Stimulated activated CD4-positive, alpha-beta T cell treated with anti-CD3 and anti-CD28 coated beads, Interleukin-4, amount 100 ng/mL, for 48 hours (primary cell): Measurements from ENCODE around the gene TTC28.

ENCODE experiments used
- DNase-seq, 2 donors: peaks; one replicate each; pipeline ENCODE4 v3.0.0-alpha.2; 2020; ENCODE audit warnings: low read depth in 2 of 2

Gene TTC28

DNA sequence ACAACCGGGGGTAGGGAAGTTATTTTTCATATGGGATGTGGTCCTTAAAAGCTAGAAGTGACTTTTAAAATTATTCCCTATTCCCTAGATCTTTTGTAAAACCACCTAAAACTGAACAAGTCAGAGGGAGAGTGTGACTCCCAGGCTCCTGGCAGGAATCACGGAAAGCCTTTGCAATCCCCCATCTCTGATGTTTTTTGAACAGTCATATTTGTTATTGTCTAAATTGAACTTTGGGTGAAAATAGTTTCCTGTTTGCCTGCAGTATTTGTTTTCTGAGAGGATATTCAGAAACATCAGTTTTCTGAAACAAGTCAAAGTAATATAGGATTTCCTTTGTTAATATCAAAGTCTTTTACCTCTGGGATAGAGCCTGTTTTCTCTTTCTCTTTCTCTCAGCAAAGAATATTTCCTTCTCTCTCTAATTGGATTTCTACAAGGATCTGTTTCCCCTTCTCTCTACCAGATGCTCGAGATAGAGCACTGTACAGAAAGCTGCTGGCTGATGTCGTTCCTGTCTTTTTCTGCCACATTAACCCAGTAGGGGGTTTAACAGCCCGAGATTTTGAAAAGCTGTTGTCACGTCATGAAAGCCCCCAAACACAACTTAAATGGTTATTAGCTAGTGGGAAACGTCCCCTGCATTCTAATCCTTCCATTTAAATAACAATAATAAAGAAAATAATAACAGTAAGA is 628.4 kb downstream of the TTC28 start:
- no peak for DNase-seq

DNA sequence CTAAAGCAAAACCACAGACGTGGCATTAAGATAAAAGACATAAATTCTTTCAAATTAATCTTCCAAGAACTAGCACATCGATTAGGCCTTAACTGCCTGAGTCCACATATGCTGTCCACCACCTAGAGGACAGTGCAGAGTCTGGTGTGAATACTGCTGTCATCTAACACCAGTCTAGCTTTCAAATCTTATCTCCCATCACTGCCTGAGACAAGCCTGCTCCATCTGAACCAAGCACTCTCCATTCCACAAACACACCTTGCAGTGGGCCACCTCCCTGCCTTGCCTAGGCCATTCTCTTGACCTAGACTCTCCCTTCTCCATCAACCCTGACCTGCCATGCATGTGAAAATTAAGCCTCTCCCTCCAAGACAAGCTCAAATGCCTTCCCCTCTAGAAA is 631.1 kb downstream of the TTC28 start:
- no peak for DNase-seq

DNA sequence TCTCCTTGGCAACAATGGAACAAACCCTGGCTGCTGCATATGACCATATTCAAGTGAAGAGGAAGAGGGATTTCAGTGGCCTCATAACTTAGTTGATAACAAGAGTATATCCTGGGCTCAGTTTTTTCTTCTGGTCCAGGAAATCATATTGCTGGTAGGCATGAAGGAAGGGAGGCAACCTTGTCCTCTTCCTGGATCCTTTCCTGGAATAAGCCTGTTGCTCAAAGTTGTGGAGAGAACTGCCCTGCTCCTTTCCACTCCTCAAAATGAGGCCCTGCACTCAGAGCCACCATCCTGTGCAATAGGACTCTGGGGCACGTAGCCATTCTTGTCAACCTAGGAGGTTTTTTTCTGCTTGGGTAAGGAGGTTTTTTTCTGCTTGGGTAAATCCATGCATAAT is 631.9 kb downstream of the TTC28 start:
- no peak for DNase-seq

DNA sequence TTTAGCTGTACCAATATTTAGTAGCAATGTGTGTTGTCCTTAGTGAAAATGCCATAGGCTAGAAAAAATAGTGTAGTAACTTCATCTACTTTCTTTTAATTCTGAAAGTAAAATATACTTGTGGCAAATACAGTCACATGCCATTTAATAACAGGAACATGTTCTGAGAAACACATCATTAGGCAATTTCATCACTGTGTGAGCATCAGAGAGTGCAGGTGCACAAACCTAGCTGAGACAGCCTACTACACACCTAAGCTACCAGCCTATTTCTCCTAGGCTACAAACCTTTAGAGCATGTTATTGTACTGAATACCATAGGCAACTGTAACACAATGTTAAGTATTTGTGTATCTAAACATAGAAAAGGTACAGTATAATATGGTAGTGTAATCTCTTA is 633.5 kb downstream of the TTC28 start:
- DNase-seq, result no peak

DNA sequence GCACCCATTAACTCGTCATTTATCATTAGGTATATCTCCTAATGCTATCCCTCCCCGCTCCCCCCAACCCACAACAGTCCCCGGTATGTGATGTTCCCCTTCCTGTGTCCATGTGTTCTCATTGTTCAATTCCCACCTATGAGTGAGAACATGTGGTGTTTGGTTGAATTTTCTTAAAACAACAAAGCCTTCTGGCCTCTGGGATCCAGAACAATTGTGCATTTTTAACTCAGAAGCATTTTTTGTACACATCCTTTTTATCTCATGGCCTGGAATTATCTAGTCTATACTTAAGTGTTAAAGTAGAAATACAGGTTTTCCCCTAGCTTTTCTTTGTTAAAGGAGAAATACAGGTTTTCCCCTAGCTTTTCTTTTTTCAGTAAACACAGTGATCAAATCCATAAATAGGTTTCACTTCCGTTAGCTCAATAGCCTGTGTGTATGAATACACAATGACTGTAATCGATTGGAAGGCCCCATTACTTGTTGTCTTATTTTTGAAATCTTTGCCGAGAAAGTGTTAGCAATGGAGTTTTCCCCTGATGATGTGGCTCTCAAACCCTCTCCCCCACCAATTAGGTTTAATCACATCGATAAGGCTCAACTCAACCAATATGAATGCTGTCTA is 635.0 kb downstream of the TTC28 start:
- no peak for DNase-seq

DNA sequence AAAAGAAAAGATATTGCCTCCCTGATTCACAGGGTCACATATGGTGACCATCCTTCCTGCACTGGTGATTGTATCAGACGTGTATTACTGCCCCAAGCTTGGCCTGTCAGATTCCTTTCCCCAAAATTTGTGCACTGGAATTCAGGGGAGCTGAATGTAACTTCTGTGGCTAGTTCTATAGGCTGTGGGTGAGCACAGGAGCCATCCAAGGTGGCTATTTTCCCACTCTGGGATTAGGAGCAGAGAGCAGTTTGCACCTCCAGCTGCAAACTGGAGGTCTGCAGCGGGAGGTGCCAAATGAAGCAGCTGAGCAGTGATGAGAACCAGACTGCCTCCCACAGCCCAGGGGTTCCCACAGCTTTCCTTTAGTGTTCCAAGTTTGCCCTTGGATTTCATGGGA is 636.4 kb downstream of the TTC28 start:
- no peak for DNase-seq

DNA sequence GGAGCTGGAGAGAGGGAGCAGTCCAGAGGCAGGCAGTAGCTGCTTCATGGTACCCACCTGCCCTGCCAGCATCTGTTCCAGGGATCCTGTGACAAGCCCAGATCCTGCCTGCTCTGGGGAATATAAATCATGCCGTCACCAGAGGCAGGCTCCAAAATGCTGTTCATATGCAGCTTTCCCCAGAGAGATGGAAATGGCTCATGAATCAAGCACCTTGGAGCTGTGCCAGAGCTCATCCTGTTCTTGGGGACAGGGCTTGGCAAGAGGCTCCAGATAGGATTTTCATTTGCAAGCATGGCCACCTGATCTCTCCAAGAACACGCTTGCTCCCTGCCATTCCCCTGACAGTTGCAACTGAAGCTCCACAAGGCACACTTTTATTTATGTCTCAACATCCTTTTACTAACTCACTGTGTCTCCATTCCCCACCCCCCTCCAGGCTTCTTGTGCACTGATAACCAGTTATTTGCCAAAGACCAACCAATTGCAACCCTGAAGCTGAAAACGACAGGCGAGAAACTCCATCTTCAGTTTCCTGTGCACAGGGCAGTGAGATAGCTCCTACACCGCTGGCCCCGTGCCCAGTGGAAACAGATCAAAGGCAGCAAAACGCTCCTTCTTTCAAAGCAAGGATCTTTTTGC is 644.8 kb downstream of the TTC28 start:
- DNase-seq, result no peak

DNA sequence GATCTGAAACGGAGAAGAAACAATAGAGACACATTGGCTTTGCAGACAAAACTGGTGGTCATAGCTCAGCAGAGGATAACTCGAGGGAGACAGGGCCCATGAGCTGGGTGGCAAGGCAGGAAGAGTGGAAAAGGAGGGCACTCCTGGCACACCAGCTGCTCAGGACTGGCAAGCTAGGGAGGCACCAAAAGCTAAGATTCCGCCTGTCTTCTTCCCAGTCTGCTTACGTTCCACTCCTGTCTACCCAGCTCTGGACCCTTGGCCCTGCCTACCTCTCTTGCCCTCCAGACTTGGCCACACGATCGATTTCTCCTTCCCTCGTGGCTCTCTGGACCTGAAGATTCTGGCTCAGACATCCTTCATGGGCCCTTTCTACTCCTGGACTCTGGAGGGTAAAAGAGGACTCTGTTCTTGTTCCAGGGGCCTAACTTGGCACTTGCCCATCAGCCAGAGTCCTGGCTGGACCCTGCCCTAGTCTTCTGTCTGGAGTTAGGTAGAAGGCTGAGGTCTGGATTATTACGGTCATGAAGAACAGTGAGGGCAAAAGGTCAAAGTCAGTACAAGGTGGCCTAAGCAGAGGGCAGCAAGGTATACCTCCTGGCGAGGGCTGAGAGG is 645.4 kb downstream of the TTC28 start:
- no peak for DNase-seq

DNA sequence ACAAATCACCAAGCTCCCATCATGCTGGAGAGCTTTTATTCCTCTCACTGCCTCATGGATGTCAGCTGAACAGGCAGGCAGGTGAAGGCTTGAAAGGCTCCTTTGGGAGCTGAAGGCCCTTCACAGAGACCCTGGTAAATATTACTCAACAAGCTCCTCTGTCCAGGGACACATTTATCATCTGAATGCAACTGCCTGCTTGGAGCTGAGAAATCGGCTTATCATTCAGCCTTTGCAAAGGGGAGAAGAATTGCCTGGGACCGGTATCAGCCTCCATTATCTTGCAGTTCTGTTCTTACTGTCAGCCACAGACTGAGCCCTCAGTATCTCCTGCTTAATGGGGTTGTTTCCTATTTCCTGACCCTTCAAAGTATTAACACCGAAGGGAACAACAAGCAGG is 646.8 kb downstream of the TTC28 start:
- DNase-seq, result no peak

DNA sequence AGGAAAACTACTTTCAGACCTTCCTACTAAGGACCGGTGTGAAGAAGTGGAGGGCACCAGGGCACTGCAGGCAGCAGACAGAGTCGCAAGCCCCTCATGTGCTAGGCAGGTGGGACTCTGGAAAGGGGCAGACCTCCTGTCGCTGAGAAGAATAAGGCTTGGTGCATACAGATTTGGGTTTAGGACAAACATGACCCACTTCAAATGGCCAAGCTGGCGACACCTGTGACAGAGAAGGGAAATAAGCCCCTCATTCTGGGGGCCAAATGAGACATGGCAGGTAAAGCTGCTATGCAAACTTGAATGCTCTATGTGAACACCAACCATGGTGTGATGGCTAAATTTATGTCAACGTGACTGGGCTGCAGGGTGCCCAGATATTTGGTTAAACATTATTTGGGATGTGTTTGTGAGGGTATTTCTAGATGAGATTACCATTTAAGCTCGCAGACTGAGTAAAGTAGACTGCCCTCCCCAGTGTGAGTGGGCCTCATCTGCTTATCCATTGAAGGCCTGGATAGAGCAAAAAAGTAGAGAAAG is 648.2 kb downstream of the TTC28 start:
- no peak for DNase-seq

DNA sequence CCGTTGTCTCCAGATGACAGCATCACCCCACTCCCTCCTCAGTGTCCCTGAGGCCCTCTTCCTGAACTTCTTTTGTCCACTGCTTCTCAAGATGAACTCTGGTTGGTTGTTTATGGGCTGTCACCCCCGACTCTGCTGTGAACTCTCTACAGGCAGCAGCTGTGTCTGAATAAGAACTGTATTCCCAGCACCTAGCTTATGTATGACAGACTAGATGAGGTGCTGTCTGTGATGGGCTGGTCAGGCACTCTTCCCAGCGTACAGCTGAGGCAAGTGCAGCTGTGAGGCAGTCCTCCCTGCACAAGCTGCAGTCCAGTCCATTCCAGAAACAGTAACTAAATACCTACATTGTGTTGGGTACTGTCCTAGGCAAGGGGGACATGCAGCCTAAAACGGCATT is 649.2 kb downstream of the TTC28 start:
- DNase-seq, result no peak

DNA sequence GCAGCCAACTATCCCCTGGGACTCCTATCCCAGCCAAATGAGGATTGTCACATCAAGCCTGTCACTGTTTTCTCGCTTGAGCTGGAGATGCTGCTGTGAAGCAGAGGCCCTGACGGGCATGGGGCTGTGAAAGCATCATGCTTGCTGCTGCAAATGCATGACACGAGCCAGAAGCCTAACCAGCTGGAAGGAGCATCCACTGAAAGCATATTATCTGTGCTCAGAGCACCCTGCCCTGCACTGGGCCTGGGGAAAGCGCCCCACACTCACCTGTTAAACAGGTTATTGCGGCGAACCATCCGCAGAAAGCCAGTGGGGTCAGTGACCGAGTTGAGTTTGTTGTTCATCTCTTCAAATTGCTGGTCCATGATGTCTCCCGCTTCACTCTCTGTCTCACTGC is 649.7 kb downstream of the TTC28 start:
- DNase-seq, result no peak

DNA sequence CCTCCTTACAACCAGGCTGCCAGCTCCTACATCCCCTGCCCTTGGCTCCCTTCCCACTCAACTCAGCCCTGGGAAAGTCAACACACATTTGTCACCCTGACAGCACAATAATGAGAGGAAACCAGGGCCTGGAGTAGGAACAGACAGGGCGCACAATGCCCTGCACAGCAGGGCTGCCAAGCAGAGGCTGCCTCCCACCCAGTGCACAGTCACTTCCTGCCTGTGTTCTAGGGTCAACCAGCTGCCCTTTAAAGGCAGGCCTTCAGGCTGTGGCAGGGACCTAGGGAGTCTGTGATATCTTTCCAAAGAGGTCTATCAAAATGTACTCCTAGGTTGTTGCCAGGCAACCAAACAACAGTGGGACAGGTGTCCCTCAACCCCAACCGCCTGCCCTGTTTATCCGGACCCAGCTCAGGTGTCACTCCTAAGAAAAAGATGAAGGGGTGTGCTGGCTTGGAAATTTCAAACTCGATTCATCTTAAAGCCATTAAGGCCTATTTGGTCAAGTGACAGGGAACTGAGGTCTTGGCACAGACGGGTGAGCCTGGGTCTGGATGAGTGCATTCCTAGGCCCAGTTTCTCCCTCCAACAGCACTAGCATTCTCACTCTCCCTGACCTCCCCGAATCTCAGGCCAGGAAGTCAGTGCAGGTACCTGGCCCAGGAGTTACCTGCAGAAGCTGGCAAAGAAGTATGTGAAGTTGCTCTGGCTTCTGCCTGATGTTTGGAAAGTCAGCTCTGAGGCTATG is 650.3 kb downstream of the TTC28 start:
- no peak for DNase-seq

DNA sequence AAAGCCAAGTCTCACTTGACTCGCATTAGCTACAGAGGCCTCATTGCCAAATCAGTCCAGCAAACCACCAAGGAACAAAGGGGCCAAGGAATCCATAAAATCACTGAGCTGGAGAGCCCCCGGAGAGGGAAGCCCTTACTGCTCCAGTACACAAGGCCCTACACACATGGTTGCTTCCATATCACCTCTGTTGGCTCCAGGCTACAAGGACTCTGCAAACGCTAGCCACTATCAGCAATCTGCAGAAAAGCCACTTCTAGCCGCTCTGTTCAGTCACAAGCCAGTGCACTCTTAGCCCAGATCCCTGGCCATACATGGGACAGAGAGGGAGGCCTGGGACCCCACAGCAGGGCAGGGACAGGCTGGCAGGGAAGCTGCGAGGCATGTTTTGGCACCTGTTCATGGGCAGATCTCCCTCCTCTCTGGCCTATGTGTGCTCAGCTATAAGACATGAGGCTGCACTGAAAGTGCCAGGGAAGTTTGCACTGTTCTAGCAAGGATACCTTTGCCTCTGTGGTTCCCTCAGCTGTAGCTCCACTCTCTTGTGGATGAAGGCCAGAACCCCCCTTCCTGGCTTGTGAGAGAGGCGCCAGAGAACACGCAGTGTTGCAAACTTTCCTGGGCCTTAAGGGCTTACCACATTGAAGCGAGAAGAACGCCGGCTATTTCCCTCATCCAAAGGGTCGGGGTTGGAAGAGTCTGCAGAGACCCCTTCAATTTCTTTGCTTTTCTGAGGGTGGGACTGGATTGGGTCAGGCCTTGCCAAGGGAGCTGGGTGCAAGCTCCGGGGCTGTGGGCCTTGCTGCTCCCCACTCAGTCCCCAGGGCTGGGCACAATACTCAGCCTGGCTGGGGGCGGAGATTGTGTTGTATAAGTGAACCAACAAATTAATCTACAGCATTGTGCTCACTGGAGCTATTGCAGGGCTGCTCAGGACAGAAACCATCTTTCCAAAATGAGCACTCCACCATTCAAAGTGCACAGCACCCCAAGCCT is 651.9 kb downstream of the TTC28 start:
- DNase-seq, result no peak

DNA sequence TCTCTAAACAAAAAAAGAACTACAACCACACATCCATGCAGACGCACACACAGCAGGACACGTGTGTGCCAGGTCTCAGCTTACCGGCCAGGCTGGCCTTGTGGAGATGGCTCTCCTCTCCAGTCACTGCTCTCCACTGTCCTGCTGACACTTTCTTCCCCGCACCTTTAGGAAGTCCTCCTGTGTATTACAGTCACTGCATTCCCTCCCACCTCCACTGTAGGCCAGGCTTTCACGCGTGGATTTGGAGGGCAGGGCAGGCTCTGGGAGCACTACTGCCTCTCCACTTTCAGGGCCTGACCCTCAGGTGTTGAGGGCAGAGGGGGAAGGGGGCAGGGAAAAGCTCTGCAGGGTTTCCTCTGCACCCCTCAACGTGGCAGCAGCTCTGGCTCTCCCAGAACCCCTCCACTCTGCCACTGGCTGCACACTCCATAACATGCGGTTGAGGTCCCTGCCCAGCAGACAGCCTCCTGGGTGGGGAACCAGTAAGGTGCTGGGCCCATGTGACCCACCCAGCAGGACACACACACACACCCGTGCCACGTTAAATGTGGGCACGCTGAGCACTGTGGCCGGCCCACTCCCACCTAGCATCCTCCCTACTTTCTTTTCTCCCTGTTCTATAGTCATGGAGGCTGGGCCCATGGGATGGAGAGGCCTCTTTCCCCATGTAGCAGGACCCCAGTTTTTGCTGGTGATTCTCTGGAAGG is 653.6 kb downstream of the TTC28 start:
- DNase-seq, result no peak

DNA sequence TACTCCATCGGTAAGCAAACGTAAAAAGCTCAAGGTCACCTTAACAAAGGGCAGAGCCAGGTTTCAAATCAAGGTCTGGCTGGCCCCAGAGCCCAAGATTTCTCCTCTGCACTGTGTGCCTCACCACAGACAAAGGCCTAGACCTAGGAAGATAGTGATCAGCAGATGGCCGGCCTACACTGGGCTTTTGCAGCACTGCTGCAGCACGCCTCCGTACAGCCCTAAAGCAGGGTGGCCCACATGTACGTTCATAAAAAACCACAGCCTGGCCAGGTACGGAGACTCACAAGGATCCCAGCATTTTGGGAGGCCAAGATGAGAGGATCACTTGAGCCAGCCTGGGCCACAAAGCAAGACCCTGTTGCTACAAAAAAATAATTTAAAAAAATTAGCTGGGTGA is 654.3 kb downstream of the TTC28 start:
- no peak for DNase-seq

DNA sequence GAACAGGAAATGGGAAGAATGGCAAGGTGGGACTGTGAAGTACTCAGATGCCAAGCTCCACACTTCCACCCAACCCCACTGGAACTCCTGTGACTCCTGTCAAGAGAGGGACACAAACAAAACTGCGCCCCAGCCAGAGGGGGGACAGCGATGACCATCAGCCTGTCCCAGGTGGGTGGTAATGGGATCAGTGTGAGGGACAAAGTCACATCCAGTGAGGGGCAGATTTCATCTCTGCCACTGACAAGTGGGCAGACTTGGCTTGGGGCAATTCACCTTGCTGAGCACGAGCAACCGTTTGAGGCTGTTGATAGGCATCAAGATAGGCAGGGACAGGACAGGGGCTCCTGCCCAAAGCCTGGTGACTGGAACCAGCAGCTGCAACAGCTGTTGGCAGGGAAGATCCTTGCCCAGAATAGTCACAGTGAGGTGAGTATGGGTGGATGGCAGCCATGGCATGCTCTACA is 655.2 kb downstream of the TTC28 start:
- DNase-seq, result no peak

DNA sequence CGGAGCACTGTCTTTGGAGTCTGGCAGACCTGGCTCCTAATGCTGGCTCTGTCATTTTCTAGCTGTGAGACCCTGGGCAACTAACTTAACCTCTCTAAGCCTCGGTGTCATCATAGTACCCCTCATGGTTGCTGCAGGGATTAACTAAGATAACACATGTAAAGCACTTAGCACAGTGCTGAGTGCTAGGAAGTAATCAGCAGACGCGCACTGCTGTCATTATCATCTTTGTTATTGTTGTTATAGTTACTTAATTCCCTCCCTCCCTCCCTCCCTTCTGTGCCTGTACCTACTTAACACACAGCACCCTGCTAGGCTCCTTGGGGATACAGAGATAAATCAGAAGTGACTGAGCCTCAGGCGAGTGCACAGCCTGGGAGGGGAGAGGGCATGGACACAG is 655.9 kb downstream of the TTC28 start:
- no peak for DNase-seq

DNA sequence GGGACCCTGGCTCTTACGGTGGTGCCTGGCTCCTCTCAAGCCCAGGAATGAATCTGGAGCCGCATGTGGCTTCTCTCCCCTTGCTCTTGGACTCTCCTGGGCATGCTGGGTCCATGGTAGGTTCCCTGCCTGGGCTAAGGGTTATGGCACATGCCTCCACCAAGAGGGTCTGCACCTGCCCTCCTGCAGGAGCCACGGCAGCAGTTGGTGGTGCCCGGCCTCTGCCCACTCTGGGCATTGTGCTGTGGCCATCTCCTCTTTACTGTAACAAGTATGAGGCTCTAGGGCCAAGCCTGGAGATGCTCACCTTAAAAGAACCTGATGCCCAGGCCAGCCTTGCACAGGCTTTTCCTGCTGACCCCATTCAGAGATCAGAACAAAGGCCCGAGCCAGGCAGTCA is 656.6 kb downstream of the TTC28 start:
- no peak for DNase-seq
